Upper lobe of right lung (tissue), 1 donor: ENCODE results near the gene SPSB1. TPM values are rescaled to one million over a fixed set of nuclear protein-coding genes. Genes with fewer than 3 reads are reported as not detected.

ENCODE experiments used
- ATAC-seq: fragments of 200-7000 bp; cut with Tn5 transposase; one replicate; pipeline ENCODE4 v1.9.1; 2020; ENCODE audit warnings: mild to moderate bottlenecking, moderate library complexity
- DNase-seq: peaks from one replicate; pipeline ENCODE4 v3.0.0-alpha.2; 2020
- H3K27ac ChIP-seq: fragments of 200-600 bp; one replicate; pipeline ENCODE4 v1.8.0; 2022
- H3K27me3 ChIP-seq: fragments of 200-600 bp; one replicate; pipeline ENCODE4 v1.8.0; 2022; ENCODE audit warnings: mild to moderate bottlenecking
- H3K36me3 ChIP-seq: fragments of 200-600 bp; one replicate; pipeline ENCODE4 v1.8.0; 2022
- H3K4me1 ChIP-seq: fragments of 200-600 bp; one replicate; pipeline ENCODE4 v1.8.0; 2022
- H3K4me3 ChIP-seq: fragments of 200-600 bp; one replicate; pipeline ENCODE4 v1.8.0; 2022; ENCODE audit warnings: mild to moderate bottlenecking
- H3K9me3 ChIP-seq: fragments of 200-600 bp; one replicate; pipeline ENCODE4 v1.8.0; 2022
- intact Hi-C: fragments of 100-400 bp; cut with DNase I; formaldehyde crosslinking; loops from one replicate; pipeline ENCODE4 v1.11.0; 2022
- total RNA-seq: library from RNA; stranded (reverse); fragmentation: NEBNext Ultra II Directional; extraction: Animal tissue kit (Norgen Biotek cat#: 25700); gene quantifications from one replicate; pipeline ENCODE4 v1.2.1, GENCODE V29; 2021
- TF ChIP-seq, protein P1 (sequence below): fragments of 200-600 bp; IDR thresholded peaks from one replicate; pipeline ENCODE4 v1.8.0; 2022; ENCODE audit warnings: antibody characterized with exemption
- donor health status: DM: no; HTN: yes; CAD: no; lungs with severe emphysema.

Gene SPSB1
- total RNA-seq, 1 donor from 2014 or later, result 29.0 TPM

DNA sequence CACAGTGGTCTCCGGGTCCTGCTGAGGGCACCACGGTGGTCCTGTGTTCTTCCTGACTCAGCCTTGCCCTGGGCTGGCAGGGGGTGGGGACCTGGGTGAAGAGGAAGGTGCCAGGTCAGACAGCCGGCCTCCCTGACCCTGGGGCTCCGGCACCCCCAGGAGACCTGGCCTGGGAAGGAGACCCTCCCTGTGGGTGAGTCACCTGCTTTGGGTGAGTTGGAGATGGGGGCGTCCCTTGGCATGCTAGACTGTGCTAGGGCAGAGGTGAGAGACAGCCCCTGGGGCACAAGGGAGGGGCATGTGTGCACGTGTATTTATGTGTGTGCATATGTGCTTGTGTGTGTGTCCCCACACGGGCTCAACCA, 23.4 kb downstream of the SPSB1 start:
- Histone ChIP-seq H3K9me3 (no peaks in the 10 kb centered on the region), H3K27ac (no peak overlapping the region), H3K4me1 (peaks cover 23% of the 10 kb centered on the region), H3K4me3 (no peak overlapping the region), H3K36me3 (no peaks in the 10 kb centered on the region), H3K27me3 (no peaks in the 10 kb centered on the region)
- DNase-seq (no peak), ATAC-seq (peak; percentile 12)
- TF ChIP-seq, protein P1, sequence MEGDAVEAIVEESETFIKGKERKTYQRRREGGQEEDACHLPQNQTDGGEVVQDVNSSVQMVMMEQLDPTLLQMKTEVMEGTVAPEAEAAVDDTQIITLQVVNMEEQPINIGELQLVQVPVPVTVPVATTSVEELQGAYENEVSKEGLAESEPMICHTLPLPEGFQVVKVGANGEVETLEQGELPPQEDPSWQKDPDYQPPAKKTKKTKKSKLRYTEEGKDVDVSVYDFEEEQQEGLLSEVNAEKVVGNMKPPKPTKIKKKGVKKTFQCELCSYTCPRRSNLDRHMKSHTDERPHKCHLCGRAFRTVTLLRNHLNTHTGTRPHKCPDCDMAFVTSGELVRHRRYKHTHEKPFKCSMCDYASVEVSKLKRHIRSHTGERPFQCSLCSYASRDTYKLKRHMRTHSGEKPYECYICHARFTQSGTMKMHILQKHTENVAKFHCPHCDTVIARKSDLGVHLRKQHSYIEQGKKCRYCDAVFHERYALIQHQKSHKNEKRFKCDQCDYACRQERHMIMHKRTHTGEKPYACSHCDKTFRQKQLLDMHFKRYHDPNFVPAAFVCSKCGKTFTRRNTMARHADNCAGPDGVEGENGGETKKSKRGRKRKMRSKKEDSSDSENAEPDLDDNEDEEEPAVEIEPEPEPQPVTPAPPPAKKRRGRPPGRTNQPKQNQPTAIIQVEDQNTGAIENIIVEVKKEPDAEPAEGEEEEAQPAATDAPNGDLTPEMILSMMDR, result no peak
- intact Hi-C loops, result no loop called here

DNA sequence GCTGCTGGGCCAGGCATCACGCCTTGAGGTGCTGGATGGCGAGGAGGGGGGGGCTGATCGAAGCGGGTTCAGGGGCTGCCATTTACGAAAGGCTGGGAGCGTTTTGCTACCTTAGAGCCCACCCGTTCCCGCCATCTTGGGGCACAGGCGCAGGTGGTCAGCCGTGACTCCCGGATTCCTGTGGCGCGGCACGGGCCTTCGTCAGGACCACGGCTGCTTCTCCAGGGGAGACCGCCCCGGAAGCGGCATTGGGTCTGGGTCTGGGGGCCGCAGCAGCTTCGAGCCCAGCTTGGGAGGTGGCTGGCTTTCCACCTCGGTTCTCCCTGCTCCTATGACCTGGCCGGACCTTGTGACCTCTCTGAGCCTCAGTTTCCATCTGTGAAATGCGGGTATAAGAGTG, 23.8 kb downstream of the SPSB1 start:
- Histone ChIP-seq H3K4me1 (peaks cover 27% of the 10 kb centered on the region), H3K27ac (no peak overlapping the region), H3K4me3 (no peak overlapping the region), H3K9me3 (no peaks in the 10 kb centered on the region), H3K27me3 (no peaks in the 10 kb centered on the region), H3K36me3 (no peaks in the 10 kb centered on the region)
- TF ChIP-seq, protein P1, result no peak
- no peak for DNase-seq
- intact Hi-C loops, result no loop called here
- no peak for ATAC-seq

DNA sequence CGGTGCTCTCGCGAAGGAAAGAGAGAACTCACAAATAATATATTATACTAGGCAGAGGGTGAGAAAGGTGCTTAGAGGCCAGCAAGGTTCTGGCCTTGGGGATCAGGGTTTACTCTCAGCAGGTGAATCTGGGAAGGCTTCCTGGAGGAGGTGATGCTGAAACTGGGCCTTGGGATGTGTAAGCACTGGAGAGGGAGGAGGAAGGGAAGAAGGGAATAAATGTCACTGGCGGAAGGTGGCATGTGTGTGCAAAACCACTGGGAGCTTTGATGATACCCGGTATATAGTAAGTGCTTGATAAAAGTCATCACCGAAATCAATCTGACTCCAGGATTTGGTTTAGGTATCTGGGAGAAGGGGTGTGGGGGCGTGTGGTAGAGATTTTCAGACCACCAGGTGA, 24.4 kb downstream of the SPSB1 start:
- H3K4me1 ChIP-seq, result peaks cover 28% of the 10 kb centered on the region
- no peak for ATAC-seq

DNA sequence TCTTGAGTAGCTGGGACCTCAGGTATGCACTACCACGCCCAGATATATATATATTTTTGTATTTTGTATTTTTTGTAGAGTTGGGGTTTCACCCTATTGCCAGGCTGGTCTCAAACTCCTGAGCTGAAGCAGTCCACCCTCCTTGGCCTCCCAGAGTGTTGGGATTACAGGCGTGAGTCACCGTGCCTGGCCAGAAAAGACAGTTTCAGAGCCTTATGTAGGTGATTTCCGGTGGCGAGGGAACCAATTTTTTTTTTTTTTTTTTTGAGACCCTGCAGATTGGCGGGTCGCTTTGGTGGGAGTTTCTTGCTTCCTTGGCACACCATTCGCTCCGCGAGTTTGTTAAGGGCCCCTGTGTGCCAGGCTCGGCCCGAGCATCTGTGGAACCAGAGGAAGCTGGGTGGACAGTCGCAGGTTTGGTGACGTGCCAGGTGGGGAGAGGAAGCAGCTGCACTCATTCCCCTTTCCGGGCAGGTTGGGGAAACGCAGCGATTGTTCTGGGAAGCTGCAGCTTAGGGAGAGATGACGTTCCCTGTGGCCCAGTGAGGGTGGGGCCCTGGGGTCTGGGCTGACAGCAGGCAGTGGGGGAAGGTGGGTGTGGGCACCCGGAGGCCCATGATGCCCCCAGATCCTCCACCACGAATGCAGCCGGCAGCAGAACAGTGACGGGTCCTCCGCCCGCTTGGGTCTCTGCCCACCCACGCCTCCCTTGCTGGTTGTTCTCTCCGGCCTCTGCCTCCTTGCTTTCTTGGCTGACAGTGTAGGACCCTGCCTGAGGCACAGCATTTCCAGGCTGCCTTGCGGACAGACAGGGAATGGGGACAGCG, 25.1 kb downstream of the SPSB1 start:
- DNase-seq, result no peak
- no peak for ATAC-seq
- H3K4me1 ChIP-seq, result peaks cover 28% of the 10 kb centered on the region
- H3K9me3 ChIP-seq, result no peaks in the 10 kb centered on the region
- H3K27ac ChIP-seq, result no peak overlapping the region
- no peak overlapping the region for H3K4me3 ChIP-seq
- H3K36me3 ChIP-seq, result no peaks in the 10 kb centered on the region
- intact Hi-C loops, result no loop called here
- H3K27me3 ChIP-seq, result no peaks in the 10 kb centered on the region
- TF ChIP-seq, protein P1, result no peak

More for the DNA sequence above, 24.4 kb downstream of the SPSB1 start:
- no peaks in the 10 kb centered on the region for H3K9me3 ChIP-seq
- H3K36me3 ChIP-seq, result no peaks in the 10 kb centered on the region
- H3K27ac ChIP-seq, result no peak overlapping the region
- no peaks in the 10 kb centered on the region for H3K27me3 ChIP-seq
- no peak overlapping the region for H3K4me3 ChIP-seq
- intact Hi-C loops, result no loop called here
- TF ChIP-seq, protein P1, result no peak
- no peak for DNase-seq

DNA sequence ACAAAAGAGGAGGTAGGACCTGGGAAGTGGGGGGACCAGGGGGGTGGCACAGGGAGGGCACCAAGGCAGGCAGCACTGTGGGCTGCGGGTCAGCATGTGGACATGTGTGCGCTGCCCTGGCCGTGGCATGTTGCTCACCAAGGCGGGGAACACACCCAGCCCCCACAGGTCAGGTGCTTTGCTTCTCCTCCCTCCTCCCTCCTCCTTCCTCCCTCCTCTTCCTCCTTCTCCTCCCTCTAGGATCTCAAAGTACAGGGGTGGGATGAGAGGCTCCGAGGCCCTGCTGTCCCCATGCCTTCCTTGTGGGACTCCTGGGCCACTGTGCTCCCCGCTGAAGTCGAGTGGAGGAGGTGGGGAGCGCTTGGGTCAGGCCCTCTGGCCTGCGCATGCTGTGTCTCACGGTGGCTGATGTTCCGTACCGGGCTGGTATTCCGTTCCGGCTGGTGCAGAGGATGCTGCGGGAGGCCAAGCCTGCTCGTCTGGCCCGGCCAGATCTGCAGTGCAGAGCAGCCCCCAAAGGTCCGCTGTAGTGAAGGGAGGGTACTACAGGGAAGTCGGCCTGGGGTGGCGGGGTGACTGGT, 26.6 kb downstream of the SPSB1 start:
- Histone ChIP-seq H3K4me3 (no peak overlapping the region), H3K36me3 (no peaks in the 10 kb centered on the region), H3K27me3 (no peaks in the 10 kb centered on the region), H3K9me3 (no peaks in the 10 kb centered on the region), H3K4me1 (peaks cover 28% of the 10 kb centered on the region), H3K27ac (no peak overlapping the region)
- DNase-seq (no peak), ATAC-seq (no peak)
- TF ChIP-seq, protein P1, result no peak
- intact Hi-C loops, result no loop called here
